BLaER1 treated with 17β-estradiol and CSF1 and Interleukin-3, amounts not matched to agents 10 nM and 100 nM (cell line): Measurements from ENCODE around the gene TOMT.

ENCODE experiments used
- H3K27ac ChIP-seq, 11 experiments: shearing (Covaris generic); formaldehyde crosslinking; 2 replicates each; pipeline ENCODE4 v1.8.1; 2022
- H3K27me3 ChIP-seq, 11 experiments: shearing (Covaris generic); formaldehyde crosslinking; 2 replicates each; pipeline ENCODE4 v1.8.1; 2022
- H3K36me3 ChIP-seq, 11 experiments: shearing (Covaris generic); formaldehyde crosslinking; 2 replicates each; pipeline ENCODE4 v1.8.1; 2022
- H3K4me1 ChIP-seq, 10 experiments: shearing (Covaris generic); formaldehyde crosslinking; 2 replicates each; pipeline ENCODE4 v1.8.1; 2022
- H3K4me2 ChIP-seq, 11 experiments: shearing (Covaris generic); formaldehyde crosslinking; 2 replicates each; pipeline ENCODE4 v1.8.1; 2022
- H3K4me3 ChIP-seq, 10 experiments: shearing (Covaris generic); formaldehyde crosslinking; 2 replicates each; pipeline ENCODE4 v1.8.1; 2022
- H3K9ac ChIP-seq, 11 experiments: shearing (Covaris generic); formaldehyde crosslinking; 2 replicates each; pipeline ENCODE4 v1.8.1; 2022
- H3K9me3 ChIP-seq, 11 experiments: shearing (Covaris generic); formaldehyde crosslinking; replicated peaks in 1 of 11; 2 replicates each; pipeline ENCODE4 v1.8.1; 2022
- H4K20me1 ChIP-seq, 11 experiments: shearing (Covaris generic); formaldehyde crosslinking; 2 replicates each; pipeline ENCODE4 v1.8.1; 2022
- Cebpa-rat ChIP-seq, 11 experiments: shearing (Covaris generic); IDR thresholded peaks; 2 replicates each; pipeline ENCODE4 v1.8.1; 2022

Gene TOMT

DNA sequence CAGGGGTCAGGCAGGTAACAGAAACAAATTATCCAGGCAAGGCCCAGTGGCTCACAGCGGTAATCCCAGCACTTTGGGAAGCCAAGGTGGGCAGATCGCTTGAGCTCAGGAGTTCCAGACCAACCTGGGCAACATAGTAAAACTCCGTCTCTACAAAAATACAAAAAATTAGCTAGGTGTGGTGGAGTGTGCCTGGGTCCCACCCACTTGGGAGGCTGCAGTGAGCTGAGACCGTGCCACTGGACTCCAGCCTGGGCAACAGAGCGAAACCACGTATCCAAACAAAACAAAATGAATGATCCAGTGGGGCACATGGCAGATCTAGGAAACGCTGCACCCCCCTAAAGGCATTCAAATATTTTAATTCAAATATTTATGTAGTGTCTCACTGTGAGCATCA, 35.2 kb upstream of the TOMT start:
- H3K4me3 ChIP-seq: peak overlapping the region in 8 of 10 experiments; percentile 8 to 60 (median 44); a peak in 13 of 20 replicates
- peaks cover 7 to 57% (median 37%) of the 10 kb centered on the region in 11 experiments; a peak in 18 of 22 replicates for H3K36me3 ChIP-seq
- peaks cover 68 to 99% (median 82%) of the 10 kb centered on the region in 10 experiments for H3K4me1 ChIP-seq

GRCh38 chr11:72072348-72072747, 33.4 kb upstream of the TOMT start:
- peaks cover 65 to 98% (median 76%) of the 10 kb centered on the region in 10 experiments for H3K4me1 ChIP-seq
- no peaks in the 10 kb centered on the region for H3K9me3 ChIP-seq
- H3K36me3 ChIP-seq: peaks cover 7 to 50% (median 34%) of the 10 kb centered on the region in 11 experiments; a peak in 19 of 22 replicates
- H3K27ac ChIP-seq: peak overlapping the region in 10 of 11 experiments; percentile 37 to 79 (median 60); a peak in 18 of 22 replicates
- peak overlapping the region; percentile 68 to 91 (median 77) for H3K4me2 ChIP-seq
- peak in 3 of 11 experiments; percentile 17 to 61 (median 22); a peak in 1 of 22 replicates for TF ChIP-seq Cebpa-rat (IDR thresholded peaks at IDR 0.05)
- peak overlapping the region; percentile 3 to 54 (median 39); a peak in 14 of 22 replicates for H3K9ac ChIP-seq
- peaks cover 0 to 71% (median 0%) of the 10 kb centered on the region in 11 experiments; a peak in 7 of 22 replicates for H4K20me1 ChIP-seq
- H3K4me3 ChIP-seq: peak overlapping the region in 1 of 10 experiments; percentile 8; a peak in 1 of 20 replicates
- H3K27me3 ChIP-seq: no peaks in the 10 kb centered on the region

More for the DNA sequence above, 35.2 kb upstream of the TOMT start:
- TF ChIP-seq Cebpa-rat (IDR thresholded peaks at IDR 0.05): no peak
- Histone ChIP-seq H3K27ac (peak overlapping the region; percentile 57 to 89 (median 79)), H3K9ac (peak overlapping the region; percentile 39 to 78 (median 69); a peak in 21 of 22 replicates), H3K27me3 (no peaks in the 10 kb centered on the region), H4K20me1 (peaks cover 0 to 70% (median 9%) of the 10 kb centered on the region in 11 experiments; a peak in 8 of 22 replicates), H3K4me2 (peak overlapping the region; percentile 71 to 91 (median 82)), H3K9me3 (no peaks in the 10 kb centered on the region)

GRCh38 chr11:72075109-72075508, 30.6 kb upstream of the TOMT start:
- peaks cover 63 to 95% (median 72%) of the 10 kb centered on the region in 10 experiments for H3K4me1 ChIP-seq
- TF ChIP-seq Cebpa-rat (IDR thresholded peaks at IDR 0.05): no peak
- peaks cover 0 to 72% (median 12%) of the 10 kb centered on the region in 11 experiments; a peak in 10 of 22 replicates for H4K20me1 ChIP-seq
- peak overlapping the region in 8 of 11 experiments; percentile 27 to 76 (median 66); a peak in 14 of 22 replicates for H3K27ac ChIP-seq
- no peaks in the 10 kb centered on the region for H3K27me3 ChIP-seq
- H3K36me3 ChIP-seq: peaks cover 0 to 45% (median 22%) of the 10 kb centered on the region in 11 experiments; a peak in 16 of 22 replicates
- peak overlapping the region in 2 of 10 experiments; percentile 31 to 45; a peak in 3 of 20 replicates for H3K4me3 ChIP-seq
- H3K4me2 ChIP-seq: peak overlapping the region in 10 of 11 experiments; percentile 3 to 91 (median 36); a peak in 16 of 22 replicates
- H3K9me3 ChIP-seq: no peaks in the 10 kb centered on the region
- peak overlapping the region in 5 of 11 experiments; percentile 19 to 73 (median 53); a peak in 6 of 22 replicates for H3K9ac ChIP-seq

GRCh38 chr11:72075756-72076155, 30.0 kb upstream of the TOMT start:
- Histone ChIP-seq H3K4me2 (peak overlapping the region in 7 of 11 experiments; percentile 3 to 91 (median 62); a peak in 10 of 22 replicates), H3K4me1 (peaks cover 57 to 89% (median 66%) of the 10 kb centered on the region in 10 experiments), H3K9ac (peak overlapping the region in 3 of 11 experiments; percentile 20 to 73 (median 70); a peak in 4 of 22 replicates), H3K27me3 (no peaks in the 10 kb centered on the region), H4K20me1 (peaks cover 0 to 66% (median 9%) of the 10 kb centered on the region in 11 experiments; a peak in 10 of 22 replicates), H3K9me3 (no peaks in the 10 kb centered on the region), H3K4me3 (peak overlapping the region in 1 of 10 experiments; percentile 45; a peak in 3 of 20 replicates), H3K36me3 (peaks cover 0 to 45% (median 22%) of the 10 kb centered on the region in 11 experiments; a peak in 16 of 22 replicates), H3K27ac (peak overlapping the region in 8 of 11 experiments; percentile 27 to 76 (median 66); a peak in 9 of 22 replicates)
- TF ChIP-seq Cebpa-rat (IDR thresholded peaks at IDR 0.05): no peak

- peak overlapping the region in 6 of 10 experiments; percentile 68 to 84 (median 77); a peak in 7 of 20 replicates for H3K4me3 ChIP-seq
- no peak for TF ChIP-seq Cebpa-rat (IDR thresholded peaks at IDR 0.05)
- H3K27me3 ChIP-seq: no peaks in the 10 kb centered on the region
- H3K9ac ChIP-seq: peak overlapping the region in 10 of 11 experiments; percentile 79 to 90 (median 86); a peak in 17 of 22 replicates
- H3K4me2 ChIP-seq: peak overlapping the region; percentile 75 to 95 (median 90)
- peaks cover 0 to 42% (median 19%) of the 10 kb centered on the region in 11 experiments; a peak in 16 of 22 replicates for H3K36me3 ChIP-seq
- peaks cover 50 to 88% (median 62%) of the 10 kb centered on the region in 10 experiments for H3K4me1 ChIP-seq
- peaks cover 0 to 49% (median 8%) of the 10 kb centered on the region in 11 experiments; a peak in 8 of 22 replicates for H4K20me1 ChIP-seq
- H3K27ac ChIP-seq: peak overlapping the region in 6 of 11 experiments; percentile 2 to 93 (median 85); a peak in 3 of 22 replicates
- no peaks in the 10 kb centered on the region for H3K9me3 ChIP-seq
These were observed 27.2 kb upstream of the TOMT start for GRCh38 chr11:72078477-72078876.

GRCh38 chr11:72079819-72080325, 25.9 kb upstream of the TOMT start:
- Histone ChIP-seq H3K27ac (peak overlapping the region; percentile 34 to 93 (median 84); a peak in 20 of 22 replicates), H3K27me3 (no peaks in the 10 kb centered on the region), H3K4me1 (peaks cover 47 to 81% (median 56%) of the 10 kb centered on the region in 10 experiments), H3K9ac (peak overlapping the region; percentile 79 to 90 (median 86)), H4K20me1 (peaks cover 0 to 42% (median 8%) of the 10 kb centered on the region in 11 experiments; a peak in 8 of 22 replicates), H3K4me3 (peak overlapping the region; percentile 68 to 84 (median 74)), H3K9me3 (no peaks in the 10 kb centered on the region), H3K4me2 (peak overlapping the region; percentile 75 to 95 (median 90)), H3K36me3 (peaks cover 0 to 28% (median 13%) of the 10 kb centered on the region in 11 experiments; a peak in 17 of 22 replicates)
- TF ChIP-seq Cebpa-rat (IDR thresholded peaks at IDR 0.05): no peak

GRCh38 chr11:72080326-72081183, 25.2 kb upstream of the TOMT start, which contains the start of the genes LRRC51 and NUMA1:
LRRC51 (plus strand) TSS chr11:72080850; CDS start chr11:72089084, 8,234 bp downstream.
NUMA1 (minus strand) TSS chr11:72080542; CDS start chr11:72035943, 44,599 bp downstream.
- Histone ChIP-seq H3K4me3 (peak within 1 kb of the TSS; percentile 68 to 84 (median 74)), H3K36me3 (peaks cover 6 to 34% (median 12%) of the 10 kb centered on the region in 11 experiments; a peak in 18 of 22 replicates), H3K4me1 (peaks cover 40 to 74% (median 49%) of the 10 kb centered on the region in 10 experiments), H4K20me1 (peaks cover 0 to 35% (median 8%) of the 10 kb centered on the region in 11 experiments; a peak in 8 of 22 replicates), H3K27ac (peak within 1 kb of the TSS; percentile 70 to 93 (median 85)), H3K9ac (peak within 1 kb of the TSS; percentile 79 to 90 (median 86)), H3K4me2 (peak within 1 kb of the TSS; percentile 82 to 95 (median 90)), H3K27me3 (no peaks in the 10 kb centered on the region), H3K9me3 (no peaks in the 10 kb centered on the region)
- TF ChIP-seq Cebpa-rat (IDR thresholded peaks at IDR 0.05): no peak
